ENCODE data around the gene TJP1.

GRCh38 chr15:29682781-29683180, 139.5 kb downstream of the TJP1 start:
- TF ChIP-seq POLR2A (IDR thresholded peaks at IDR 0.05; ENCODE audit: low read depth, low read length) (no peak), TAF1 (IDR thresholded peaks at IDR 0.05; ENCODE audit: low read depth, low read length) (no peak), POLR2AphosphoS5 (IDR thresholded peaks at IDR 0.05; ENCODE audit: low read depth, low read length) (no peak), PAX5 (IDR thresholded peaks at IDR 0.05; ENCODE audit: insufficient read depth, low read length, severe bottlenecking) (no peak)
